ENCODE measurements around the gene GLIS1. TPM values are rescaled to one million over a fixed set of nuclear protein-coding genes. Genes with fewer than 3 reads are reported as not detected.

Gene GLIS1
- total and polyA plus RNA-seq, 7 donors = 0.03 to 0.40 (median 0.15) TPM

- no peaks in the 10 kb centered on the region for H3K4me1 ChIP-seq
- H3K9me3 ChIP-seq = no peaks in the 10 kb centered on the region
- WGBS, 3 donors = 87 to 93% (median 90%) methylated on average over 4 of the region's 4 CpGs
- TF ChIP-seq CTCF (IDR thresholded peaks at IDR 0.05) = no peak
- DNase-seq (no peak), ATAC-seq (no peak)
- no peak overlapping the region for H3K27ac ChIP-seq
- H3K36me3 ChIP-seq (ENCODE audit: insufficient read depth in 1 of 2, low read depth in 1 of 2) = no peaks in the 10 kb centered on the region
- intact Hi-C loops (cut with DNase I) = loop anchor here in 1 of 2 donors (1.0 to 2.0 kb wide), 3 partner anchors 57 to 271 kb away; no protein-coding TSS in a partner anchor
- H3K4me3 ChIP-seq = no peak overlapping the region
- H3K27me3 ChIP-seq (ENCODE audit: insufficient read depth in 3 of 3, low read length in 2 of 3) = peaks cover 0 to 37% (median 0%) of the 10 kb centered on the region in 3 donors
These were observed 255.3 kb downstream of the GLIS1 start for GRCh38 chr1:53483656-53484055.

GRCh38 chr1:53483170-53483569 lies 255.8 kb downstream of the GLIS1 start:
- intact Hi-C loops (cut with DNase I) = loop anchor here in 1 of 2 donors (2.0 kb wide), 1 partner anchor 58 kb away; no protein-coding TSS in a partner anchor
- DNase-seq (no peak), ATAC-seq (no peak)
- Histone ChIP-seq H3K9me3 (no peaks in the 10 kb centered on the region), H3K27me3 (ENCODE audit: insufficient read depth in 3 of 3, low read length in 2 of 3) (peaks cover 0 to 33% (median 0%) of the 10 kb centered on the region in 3 donors), H3K27ac (no peak overlapping the region), H3K4me1 (no peaks in the 10 kb centered on the region), H3K36me3 (ENCODE audit: insufficient read depth in 1 of 2, low read depth in 1 of 2) (no peaks in the 10 kb centered on the region), H3K4me3 (no peak overlapping the region)
- no peak for TF ChIP-seq CTCF (IDR thresholded peaks at IDR 0.05)
- WGBS, 3 donors = 87 to 94% (median 90%) methylated on average over 9 of the region's 9 CpGs

- no peaks in the 10 kb centered on the region for H3K9me3 ChIP-seq
- no peak overlapping the region for H3K4me3 ChIP-seq
- ATAC-seq = no peak
- H3K27me3 ChIP-seq (ENCODE audit: insufficient read depth in 3 of 3, low read length in 2 of 3) = peaks cover 0 to 27% (median 0%) of the 10 kb centered on the region in 3 donors
- DNase-seq = no peak
- H3K36me3 ChIP-seq (ENCODE audit: insufficient read depth in 1 of 2, low read depth in 1 of 2) = no peaks in the 10 kb centered on the region
- TF ChIP-seq CTCF (IDR thresholded peaks at IDR 0.05) = no peak
- H3K4me1 ChIP-seq = no peaks in the 10 kb centered on the region
- no peak overlapping the region for H3K27ac ChIP-seq
- intact Hi-C loops (cut with DNase I) = loop anchor here in 1 of 2 donors (2.0 kb wide), 1 partner anchor 58 kb away; no protein-coding TSS in a partner anchor
- 86 to 90% (median 87%) methylated on average over 14 of the region's 14 CpGs for WGBS, 3 donors
These were observed 256.4 kb downstream of the GLIS1 start for GRCh38 chr1:53482441-53483153.

- no peaks in the 10 kb centered on the region for H3K9me3 ChIP-seq
- no peaks in the 10 kb centered on the region for H3K4me1 ChIP-seq
- intact Hi-C loops (cut with DNase I) = no loop called here
- DNase-seq (no peak), ATAC-seq (no peak)
- no peak overlapping the region for H3K27ac ChIP-seq
- H3K27me3 ChIP-seq (ENCODE audit: insufficient read depth in 3 of 3, low read length in 2 of 3) = peaks cover 0 to 22% (median 0%) of the 10 kb centered on the region in 3 donors
- H3K4me3 ChIP-seq = no peak overlapping the region
- 56 to 88% (median 59%) methylated on average over 7 of the region's 7 CpGs for WGBS, 3 donors
- no peak for TF ChIP-seq CTCF (IDR thresholded peaks at IDR 0.05)
- H3K36me3 ChIP-seq (ENCODE audit: insufficient read depth in 1 of 2, low read depth in 1 of 2) = no peaks in the 10 kb centered on the region
These were observed 257.5 kb downstream of the GLIS1 start for GRCh38 chr1:53481456-53481855.
